HAP-1 (cell line): ENCODE results near the gene C1orf210.

Source experiments
- DNase-seq, 2 experiments: peaks; one replicate each; pipeline ENCODE4 v3.0.0-alpha.2; 2016 to 2020; ENCODE audit warnings: low spot score in 2 of 2
- H3K27me3 ChIP-seq: fragments of 250-450 bp; sonication (Bioruptor Pico); 2 replicates; pipeline ENCODE4 v1.5.1; 2020; ENCODE audit warnings: low read depth, mild to moderate bottlenecking, moderate library complexity
- H3K36me3 ChIP-seq: fragments of 250-450 bp; sonication (Bioruptor Pico); replicated peaks from 2 replicates; pipeline ENCODE4 v1.5.1; 2020; ENCODE audit warnings: mild to moderate bottlenecking
- H3K4me1 ChIP-seq: fragments of 250-450 bp; sonication (Bioruptor Pico); 2 replicates; pipeline ENCODE4 v1.5.1; 2020; ENCODE audit warnings: mild to moderate bottlenecking
- H3K4me3 ChIP-seq: fragments of 250-450 bp; sonication (Bioruptor Pico); 2 replicates; pipeline ENCODE4 v1.5.1; 2020; ENCODE audit warnings: mild to moderate bottlenecking, moderate library complexity
- H3K9me3 ChIP-seq: fragments of 250-450 bp; sonication (Bioruptor Pico); 2 replicates; pipeline ENCODE4 v1.5.1; 2020; ENCODE audit warnings: mild to moderate bottlenecking, moderate library complexity
- in situ Hi-C: fragments of 300-500 bp; cut with MboI; formaldehyde crosslinking; loops from 3 replicates; pipeline ENCODE4 v1.14.3; 2020; ENCODE audit warnings: low sequenced_read_pairs, inconsistent platforms, mixed read lengths

The C1orf210 gene

GRCh38 chr1:43269627-43270375 is 15.6 kb downstream of the C1orf210 start, which contains the start of gene TMEM125:
TMEM125 (plus strand) TSS chr1:43269983; CDS start chr1:43272723, 2,740 bp downstream.
- H3K27me3 ChIP-seq = no peaks in the 10 kb centered on the region
- in situ Hi-C loops = no loop called here
- no peak within 1 kb of the TSS for H3K4me3 ChIP-seq
- no peaks in the 10 kb centered on the region for H3K4me1 ChIP-seq
- DNase-seq = no peak
- no peaks in the 10 kb centered on the region for H3K9me3 ChIP-seq
- no peaks in the 10 kb centered on the region for H3K36me3 ChIP-seq

GRCh38 chr1:43267818-43268425 is 17.5 kb downstream of the C1orf210 start:
- in situ Hi-C loops = no loop called here
- no peak for DNase-seq
- no peak overlapping the region for H3K4me3 ChIP-seq
- H3K9me3 ChIP-seq = peaks cover 5% of the 10 kb centered on the region
- no peaks in the 10 kb centered on the region for H3K4me1 ChIP-seq
- H3K27me3 ChIP-seq = no peaks in the 10 kb centered on the region
- H3K36me3 ChIP-seq = no peaks in the 10 kb centered on the region

GRCh38 chr1:43267291-43267805 is 18.0 kb downstream of the C1orf210 start:
- no peaks in the 10 kb centered on the region for H3K4me1 ChIP-seq
- peaks cover 5% of the 10 kb centered on the region for H3K9me3 ChIP-seq
- in situ Hi-C loops = no loop called here
- no peaks in the 10 kb centered on the region for H3K27me3 ChIP-seq
- no peaks in the 10 kb centered on the region for H3K36me3 ChIP-seq
- no peak overlapping the region for H3K4me3 ChIP-seq
- no peak for DNase-seq

- H3K27me3 ChIP-seq = no peaks in the 10 kb centered on the region
- no peaks in the 10 kb centered on the region for H3K36me3 ChIP-seq
- in situ Hi-C loops = no loop called here
- H3K4me1 ChIP-seq = no peaks in the 10 kb centered on the region
- peaks cover 5% of the 10 kb centered on the region for H3K9me3 ChIP-seq
- no peak overlapping the region for H3K4me3 ChIP-seq
- no peak for DNase-seq
Observed at GRCh38 chr1:43266881-43267280, 18.5 kb downstream of the C1orf210 start.

- no peak for DNase-seq
- Histone ChIP-seq H3K36me3 (no peaks in the 10 kb centered on the region), H3K4me1 (no peaks in the 10 kb centered on the region), H3K4me3 (no peak overlapping the region), H3K27me3 (no peaks in the 10 kb centered on the region), H3K9me3 (peaks cover 5% of the 10 kb centered on the region)
- in situ Hi-C loops = no loop called here
Observed at GRCh38 chr1:43265431-43265830, 19.9 kb downstream of the C1orf210 start.

GRCh38 chr1:43258370-43258769 is 27.0 kb downstream of the C1orf210 start:
- H3K36me3 ChIP-seq = no peaks in the 10 kb centered on the region
- in situ Hi-C loops = no loop called here
- H3K9me3 ChIP-seq = peaks cover 4% of the 10 kb centered on the region
- no peaks in the 10 kb centered on the region for H3K27me3 ChIP-seq
- no peaks in the 10 kb centered on the region for H3K4me1 ChIP-seq
- no peak overlapping the region for H3K4me3 ChIP-seq
- DNase-seq = no peak

- H3K4me1 ChIP-seq = no peaks in the 10 kb centered on the region
- DNase-seq = no peak
- H3K4me3 ChIP-seq = no peak overlapping the region
- H3K27me3 ChIP-seq = no peaks in the 10 kb centered on the region
- H3K36me3 ChIP-seq = no peaks in the 10 kb centered on the region
- peaks cover 4% of the 10 kb centered on the region; the same call in 1 of the 2 replicates for H3K9me3 ChIP-seq
- in situ Hi-C loops = no loop called here
Observed at GRCh38 chr1:43256675-43257570, 28.5 kb downstream of the C1orf210 start.

GRCh38 chr1:43255438-43256210 is 29.8 kb downstream of the C1orf210 start:
- Histone ChIP-seq H3K36me3 (no peaks in the 10 kb centered on the region), H3K4me1 (no peaks in the 10 kb centered on the region), H3K27me3 (no peaks in the 10 kb centered on the region), H3K9me3 (peaks cover 7% of the 10 kb centered on the region; the same call in 1 of the 2 replicates), H3K4me3 (no peak overlapping the region)
- no peak for DNase-seq
- in situ Hi-C loops = no loop called here

- in situ Hi-C loops = no loop called here
- H3K4me3 ChIP-seq = no peak overlapping the region
- peaks cover 7% of the 10 kb centered on the region; the same call in 1 of the 2 replicates for H3K9me3 ChIP-seq
- H3K4me1 ChIP-seq = no peaks in the 10 kb centered on the region
- H3K27me3 ChIP-seq = no peaks in the 10 kb centered on the region
- no peaks in the 10 kb centered on the region for H3K36me3 ChIP-seq
- no peak for DNase-seq
Observed at GRCh38 chr1:43253876-43254275, 31.5 kb downstream of the C1orf210 start.

- no peaks in the 10 kb centered on the region for H3K4me1 ChIP-seq
- DNase-seq = no peak
- H3K4me3 ChIP-seq = no peak overlapping the region
- no peaks in the 10 kb centered on the region for H3K27me3 ChIP-seq
- H3K9me3 ChIP-seq = 0 out of 2 replicates have a peak, but pooled peaks cover 3% of the 10 kb centered on the region
- no peaks in the 10 kb centered on the region for H3K36me3 ChIP-seq
- in situ Hi-C loops = no loop called here
Observed at GRCh38 chr1:43253173-43253572, 32.2 kb downstream of the C1orf210 start.

- no peak for DNase-seq
- Histone ChIP-seq H3K4me3 (no peak overlapping the region), H3K27me3 (no peaks in the 10 kb centered on the region), H3K9me3 (peaks cover 9% of the 10 kb centered on the region), H3K4me1 (no peaks in the 10 kb centered on the region), H3K36me3 (no peaks in the 10 kb centered on the region)
- in situ Hi-C loops = no loop called here
Observed at GRCh38 chr1:43252225-43252624, 33.2 kb downstream of the C1orf210 start.

GRCh38 chr1:43251024-43251423 is 34.4 kb downstream of the C1orf210 start:
- in situ Hi-C loops = no loop called here
- H3K4me3 ChIP-seq = no peak overlapping the region
- H3K36me3 ChIP-seq = no peaks in the 10 kb centered on the region
- H3K4me1 ChIP-seq = no peaks in the 10 kb centered on the region
- no peaks in the 10 kb centered on the region for H3K27me3 ChIP-seq
- peaks cover 12% of the 10 kb centered on the region for H3K9me3 ChIP-seq
- no peak for DNase-seq

GRCh38 chr1:43250351-43250761 is 35.0 kb downstream of the C1orf210 start:
- no peaks in the 10 kb centered on the region for H3K4me1 ChIP-seq
- H3K27me3 ChIP-seq = no peaks in the 10 kb centered on the region
- H3K36me3 ChIP-seq = no peaks in the 10 kb centered on the region
- DNase-seq = no peak
- peaks cover 18% of the 10 kb centered on the region for H3K9me3 ChIP-seq
- in situ Hi-C loops = no loop called here
- no peak overlapping the region for H3K4me3 ChIP-seq
